GM21723 (cell line): ENCODE data around the gene HIP1R.

Source experiments
- ATAC-seq: cut with Tn5 transposase; IDR thresholded peaks from one replicate; pipeline ENCODE4 v1.9.1; 2021; ENCODE audit warnings: mild to moderate bottlenecking, moderate library complexity; ENCODE audit not compliant: unreplicated experiment

The HIP1R gene

DNA sequence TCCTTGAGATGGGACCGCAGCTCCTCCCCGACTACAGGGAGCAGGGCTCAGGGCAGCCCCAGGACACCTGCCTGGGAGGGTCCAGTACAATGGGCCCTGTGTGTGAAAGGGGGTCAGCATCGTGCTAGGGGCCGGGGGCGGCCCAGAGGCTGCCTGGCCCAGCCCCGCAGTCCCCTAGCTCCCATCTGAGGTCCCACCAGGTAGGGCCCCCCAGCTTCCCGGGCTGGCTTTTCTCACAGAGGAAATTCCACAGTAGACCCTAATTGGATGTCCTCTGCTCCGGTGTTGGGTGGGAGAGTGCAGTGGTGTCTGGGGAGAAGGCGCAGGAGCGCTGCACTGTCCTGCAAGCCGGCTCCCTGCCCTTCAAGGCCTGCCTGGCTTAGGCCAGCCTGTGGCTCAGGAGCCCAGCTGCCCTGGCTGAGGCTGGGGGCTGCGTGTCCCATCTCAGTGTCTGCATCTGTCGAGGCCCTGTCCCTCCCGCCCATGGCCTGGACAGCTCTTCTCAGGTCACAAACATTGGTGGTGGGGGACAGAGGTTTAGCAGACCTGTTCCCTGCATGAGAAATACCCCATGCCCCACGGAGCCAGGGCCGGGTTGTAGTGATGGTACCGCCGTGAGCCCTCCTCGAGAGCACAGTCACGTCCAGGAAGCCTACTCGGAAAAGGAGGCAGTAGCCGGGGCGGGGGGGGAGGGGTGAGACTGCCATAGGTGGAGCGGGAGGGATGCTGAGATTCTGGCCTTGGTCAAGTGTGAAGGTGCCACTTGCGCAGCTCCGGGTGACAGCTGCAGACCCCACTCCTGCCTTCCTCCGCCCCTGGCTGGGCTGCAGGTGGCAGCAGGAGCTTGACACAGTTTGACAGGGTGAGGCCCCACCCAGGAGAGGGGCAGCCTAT, 11.6 kb downstream of the HIP1R start:
- no peak for ATAC-seq

DNA sequence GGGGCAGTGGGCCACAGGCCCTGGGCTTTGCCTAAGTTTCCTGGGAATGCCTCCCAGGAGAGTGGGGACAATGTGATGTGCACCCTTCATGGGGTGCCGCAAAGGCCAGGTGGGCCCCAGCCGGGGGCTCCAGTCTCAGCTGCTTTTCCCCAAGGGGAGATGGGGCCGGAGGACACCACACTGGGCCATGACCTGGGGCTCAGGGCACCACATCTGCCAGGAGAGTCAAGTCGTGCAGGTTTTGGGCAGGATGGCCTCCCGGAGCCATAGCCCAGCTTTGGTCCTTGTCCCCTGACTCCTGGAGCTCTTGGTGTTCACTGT, 12.2 kb downstream of the HIP1R start:
- no peak for ATAC-seq

DNA sequence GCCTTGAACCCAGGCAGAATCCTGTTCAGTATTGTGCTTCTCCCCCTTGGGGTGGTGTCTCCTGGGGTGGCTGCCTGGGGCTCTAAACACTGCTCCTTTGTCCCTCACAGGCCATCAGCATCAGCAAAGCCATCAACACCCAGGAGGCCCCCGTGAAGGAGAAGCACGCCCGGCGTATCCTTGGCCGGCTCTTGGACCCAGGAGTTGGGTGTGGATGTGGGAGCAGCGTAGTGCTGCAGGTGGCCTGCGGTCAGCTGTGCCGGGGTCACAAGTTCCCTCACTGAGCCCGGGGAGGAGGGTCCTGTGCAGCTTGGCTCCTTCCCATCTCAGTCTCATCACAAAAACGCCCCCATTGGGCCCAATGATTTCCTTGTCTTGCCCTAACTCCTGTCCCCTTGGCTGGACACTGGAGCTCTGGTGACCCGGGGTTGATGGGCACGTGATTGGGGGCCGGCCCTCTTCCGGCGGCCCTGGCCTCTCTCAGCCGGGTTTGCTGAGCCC, 12.7 kb downstream of the HIP1R start:
- no peak for ATAC-seq

DNA sequence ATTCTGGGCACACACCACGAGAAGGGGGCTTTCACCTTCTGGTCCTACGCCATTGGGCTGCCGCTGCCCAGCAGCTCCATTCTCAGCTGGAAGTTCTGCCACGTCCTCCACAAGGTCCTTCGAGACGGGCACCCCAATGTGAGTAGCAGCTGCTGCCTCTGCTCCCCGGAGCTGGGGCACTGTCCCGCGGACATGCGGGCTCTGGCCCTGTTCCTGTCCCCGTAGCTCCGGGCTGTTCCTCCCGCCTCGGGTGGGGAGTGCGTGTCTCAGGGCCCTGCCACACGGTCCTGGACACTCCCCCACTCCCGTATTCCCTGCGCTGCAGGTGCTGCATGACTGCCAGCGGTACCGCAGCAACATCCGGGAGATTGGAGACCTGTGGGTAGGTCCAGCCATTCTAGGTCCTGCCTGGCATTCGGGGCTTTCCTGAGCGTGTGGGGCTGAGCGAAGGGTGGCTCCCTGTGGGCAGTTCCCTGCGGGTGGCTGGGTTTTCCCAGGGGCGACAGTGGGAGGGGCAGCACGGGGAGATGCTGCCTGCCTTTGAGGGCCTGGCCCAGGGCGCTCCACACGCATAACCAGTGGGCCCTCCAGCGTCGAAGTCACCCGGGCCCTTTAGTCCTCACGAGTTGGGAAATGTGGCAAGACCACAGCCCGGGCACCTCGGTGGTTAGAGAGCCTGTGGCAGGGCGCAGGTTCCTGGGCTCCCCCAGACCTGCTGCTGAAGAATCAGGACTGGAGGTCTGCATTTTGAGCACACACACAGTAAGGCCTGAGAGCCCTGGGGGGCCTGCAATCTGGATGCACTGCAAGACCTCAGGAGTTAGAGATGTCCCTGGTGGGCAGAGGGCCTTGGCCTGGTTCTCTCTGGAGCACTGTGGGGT, 13.5 kb downstream of the HIP1R start:
- no peak for ATAC-seq

DNA sequence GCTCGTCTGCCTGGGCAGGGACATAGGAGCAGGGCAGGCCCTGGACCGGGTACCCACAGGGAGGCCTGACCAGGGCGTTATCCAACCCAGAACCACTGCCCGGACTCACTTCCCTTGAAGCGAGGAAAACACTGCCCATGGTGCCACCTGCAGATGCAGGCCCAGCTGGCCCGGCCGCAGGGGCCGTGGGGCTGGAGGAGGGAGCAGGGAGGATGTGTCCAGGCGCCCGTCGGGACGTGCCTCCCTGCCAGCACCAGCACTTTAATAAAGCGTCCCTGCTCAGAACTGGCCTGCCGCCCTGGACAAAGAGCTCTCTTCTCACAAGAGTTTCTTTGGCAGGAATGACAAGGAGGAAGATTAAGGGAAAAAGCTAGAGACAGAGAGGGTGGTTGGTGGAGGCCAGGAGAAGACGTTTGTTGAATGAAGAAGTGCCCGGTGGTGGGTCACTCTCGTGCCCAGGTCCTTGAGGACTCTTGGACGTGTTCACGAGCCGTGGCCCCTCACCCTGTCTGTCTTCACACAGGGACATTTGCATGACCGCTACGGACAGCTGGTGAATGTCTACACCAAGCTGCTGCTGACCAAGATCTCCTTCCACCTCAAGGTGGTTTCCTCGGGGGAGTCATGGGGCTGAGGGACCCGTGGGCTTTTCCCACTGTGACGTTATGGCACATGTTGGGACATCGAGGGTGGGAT, 14.2 kb downstream of the HIP1R start:
- ATAC-seq = no peak

DNA sequence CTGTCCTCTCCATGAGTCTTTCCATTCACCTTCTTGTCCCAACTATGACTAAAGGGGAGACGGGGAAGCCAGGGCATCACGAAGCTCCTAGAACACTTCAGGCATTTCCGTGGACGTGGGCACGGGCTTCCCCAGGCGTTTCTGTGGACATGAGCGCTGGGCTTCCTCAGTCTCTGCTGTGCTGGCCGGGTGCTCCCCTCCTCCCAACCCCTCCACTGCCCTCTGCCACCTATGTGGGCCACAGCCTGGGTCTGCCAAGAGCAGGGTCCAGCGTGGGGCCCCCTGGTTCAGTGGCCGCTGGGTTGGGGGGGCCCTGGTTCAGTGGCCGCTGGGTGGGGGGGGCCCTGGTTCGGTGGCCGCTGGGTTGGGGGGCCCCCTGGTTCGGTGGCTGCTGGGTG, 14.8 kb downstream of the HIP1R start:
- ATAC-seq = no peak

DNA sequence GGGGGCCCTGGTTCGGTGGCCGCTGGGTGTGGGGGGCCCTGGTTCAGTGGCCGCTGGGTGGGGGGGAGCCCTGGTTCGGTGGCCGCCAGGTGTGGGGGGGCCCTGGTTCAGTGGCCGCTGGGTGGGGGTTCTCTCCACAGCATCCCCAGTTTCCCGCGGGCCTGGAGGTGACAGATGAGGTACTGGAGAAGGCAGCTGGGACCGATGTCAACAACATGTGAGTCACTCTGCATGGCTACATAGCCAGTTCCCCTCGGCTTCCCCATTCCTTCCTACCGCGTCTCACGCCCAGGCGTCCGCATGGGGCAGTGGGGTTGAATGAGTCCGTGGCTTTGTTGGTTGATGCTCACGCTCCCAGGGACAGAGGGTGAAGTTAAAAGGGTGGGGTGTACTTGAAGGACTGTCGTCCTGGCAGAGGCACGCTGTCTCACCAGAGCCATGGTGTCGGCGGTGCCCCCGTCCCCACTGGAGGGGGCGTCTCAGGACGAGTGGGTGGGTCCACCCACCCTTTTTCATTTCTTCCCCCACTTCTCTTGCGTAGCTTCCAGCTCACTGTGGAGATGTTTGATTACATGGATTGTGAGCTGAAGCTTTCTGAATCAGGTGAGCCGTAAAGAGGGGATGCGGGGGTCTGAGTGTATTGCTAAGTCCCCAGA, 15.6 kb downstream of the HIP1R start:
- ATAC-seq = no peak

DNA sequence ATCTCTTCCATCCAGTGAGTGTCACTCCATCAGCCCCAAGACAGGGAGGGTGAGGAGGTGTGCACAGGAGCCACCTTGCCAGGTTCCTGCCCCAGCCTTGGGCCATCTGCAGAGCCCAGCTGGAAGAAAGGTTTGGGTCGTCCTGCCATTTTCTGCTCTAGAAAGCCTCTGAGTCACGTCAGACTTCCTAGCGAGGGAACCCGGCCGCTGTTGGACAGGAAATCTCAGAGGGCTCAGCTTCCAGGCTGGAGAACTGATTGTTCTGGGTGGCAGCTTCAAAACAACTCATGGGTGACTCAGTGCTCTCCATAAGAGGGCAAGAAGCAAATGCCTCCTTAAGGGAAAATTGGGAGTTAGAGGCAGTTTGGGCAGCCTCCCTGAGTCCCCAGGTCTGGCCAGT, 16.6 kb downstream of the HIP1R start:
- no peak for ATAC-seq

DNA sequence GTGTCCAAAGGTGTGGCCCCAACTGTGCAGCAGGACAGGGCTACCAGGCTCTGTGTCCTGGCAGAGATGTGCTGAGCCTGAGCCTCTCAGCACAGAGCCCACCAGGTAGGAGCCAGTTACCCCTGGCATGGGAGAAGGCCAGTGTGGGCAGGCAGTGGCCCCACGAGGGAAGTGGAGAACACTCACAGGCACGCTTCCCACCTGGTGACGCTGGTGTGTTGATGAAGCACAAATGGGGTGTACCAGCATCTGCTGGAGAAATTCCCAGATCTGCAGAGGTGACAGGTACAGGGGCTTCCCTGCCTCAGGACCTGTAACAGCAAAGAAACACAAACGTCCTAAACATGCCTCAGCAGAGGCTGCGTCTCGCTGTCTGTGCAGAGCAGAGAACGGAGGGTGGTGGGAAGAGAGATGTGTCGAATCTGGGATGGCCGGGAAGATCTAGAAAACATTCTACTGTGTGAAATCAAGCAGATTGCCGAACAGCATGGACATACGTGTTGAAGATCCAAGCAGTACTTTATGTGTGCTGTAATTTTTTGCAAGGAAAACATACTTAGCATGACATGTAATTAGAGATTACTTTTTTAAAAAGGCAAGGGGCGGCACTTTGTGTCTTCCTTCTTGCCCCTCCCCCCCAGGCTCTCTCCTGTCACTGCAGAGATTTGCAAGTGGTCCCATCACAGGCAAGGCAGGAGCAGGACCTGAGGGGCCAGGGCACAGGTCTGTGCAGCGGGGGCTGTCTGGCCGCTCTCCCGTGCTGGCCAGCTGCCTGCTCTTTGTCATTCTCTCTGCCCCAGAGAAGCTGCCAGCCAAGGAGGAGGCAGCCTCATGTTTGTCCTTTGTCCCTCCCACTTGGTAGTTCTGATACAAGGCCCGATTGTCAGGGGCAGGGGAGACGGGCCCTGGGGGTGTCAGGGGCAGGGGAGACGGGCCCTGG, 17.3 kb downstream of the HIP1R start:
- ATAC-seq = no peak

DNA sequence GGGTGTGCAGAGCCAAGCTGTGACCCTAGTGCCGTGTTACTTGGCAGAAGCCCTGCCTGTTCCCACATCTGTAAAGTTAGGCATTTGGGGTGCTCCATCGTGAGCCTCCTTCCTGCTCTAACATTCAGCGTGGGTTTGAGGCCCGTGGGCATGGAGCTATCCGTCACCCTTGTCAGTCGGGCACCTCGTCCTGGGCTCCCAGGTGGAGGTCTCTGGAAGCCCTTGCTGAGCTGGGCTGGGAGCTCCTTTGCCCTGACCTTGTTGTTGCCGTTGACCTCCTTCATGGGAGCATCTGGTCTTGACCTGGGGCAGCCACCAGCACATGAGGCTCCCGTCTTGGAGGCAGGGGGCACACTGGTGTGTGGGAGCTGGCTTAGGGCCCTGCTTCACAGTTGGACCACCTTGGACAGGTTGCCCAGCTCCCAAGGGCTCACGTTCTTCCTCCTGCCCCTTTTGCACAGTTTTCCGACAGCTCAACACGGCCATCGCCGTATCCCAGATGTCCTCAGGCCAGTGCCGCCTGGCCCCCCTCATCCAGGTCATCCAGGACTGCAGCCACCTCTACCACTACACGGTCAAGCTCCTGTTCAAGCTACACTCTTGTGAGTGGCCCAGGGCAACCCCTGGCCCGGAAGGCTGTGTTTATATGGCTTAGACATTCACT, 18.5 kb downstream of the HIP1R start:
- no peak for ATAC-seq

DNA sequence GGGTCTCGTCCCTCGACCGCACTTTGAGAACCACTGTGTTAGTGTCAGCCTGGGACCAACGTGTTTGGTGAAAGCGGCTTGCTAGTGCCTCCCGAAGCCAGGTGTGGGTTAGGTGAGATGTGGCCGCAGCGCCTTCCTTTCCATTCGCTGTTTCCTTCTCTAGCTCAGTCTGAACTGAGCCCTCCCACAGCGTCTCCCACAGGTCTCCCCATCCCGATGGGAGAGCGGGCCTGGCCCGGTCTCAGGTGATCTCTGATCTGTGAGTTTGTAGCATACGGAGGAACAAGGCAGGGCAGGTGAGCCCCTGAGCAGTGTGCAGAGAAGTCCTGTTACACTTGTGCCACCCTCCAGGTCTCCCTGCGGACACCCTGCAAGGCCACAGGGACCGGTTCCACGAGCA, 19.3 kb downstream of the HIP1R start:
- ATAC-seq = no peak

DNA sequence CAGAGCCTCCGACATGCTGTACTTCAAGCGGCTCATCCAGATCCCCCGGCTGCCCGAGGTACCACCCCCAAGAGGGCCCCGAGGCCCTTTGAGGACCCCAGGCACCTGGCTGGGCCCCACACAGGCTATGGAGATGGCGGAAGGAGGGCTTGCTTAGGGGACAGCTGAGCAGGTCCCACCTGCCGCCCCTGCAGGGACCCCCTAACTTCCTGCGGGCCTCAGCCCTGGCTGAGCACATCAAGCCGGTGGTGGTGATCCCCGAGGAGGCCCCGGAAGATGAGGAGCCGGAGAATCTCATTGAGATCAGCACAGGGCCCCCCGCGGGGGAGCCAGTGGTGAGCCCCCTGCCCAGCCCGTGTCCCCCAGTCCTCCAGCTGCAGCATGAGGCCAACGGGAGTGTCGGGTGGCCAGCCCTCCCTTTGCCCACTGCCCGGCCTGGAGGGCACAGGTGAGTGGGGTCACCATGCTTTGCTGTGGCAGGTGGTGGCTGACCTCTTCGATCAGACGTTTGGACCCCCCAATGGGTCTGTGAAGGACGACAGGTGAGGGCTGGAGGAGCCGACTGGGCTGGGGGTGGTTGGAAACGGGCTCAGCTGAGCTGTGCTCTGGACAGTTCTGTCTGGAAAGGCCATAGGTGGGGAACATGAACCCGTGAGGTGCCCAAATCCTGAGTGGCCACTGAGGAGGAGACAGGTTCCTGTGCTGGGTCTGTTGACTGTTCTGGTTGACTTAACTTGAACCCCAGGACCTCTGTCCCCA, 20.0 kb downstream of the HIP1R start:
- no peak for ATAC-seq

DNA sequence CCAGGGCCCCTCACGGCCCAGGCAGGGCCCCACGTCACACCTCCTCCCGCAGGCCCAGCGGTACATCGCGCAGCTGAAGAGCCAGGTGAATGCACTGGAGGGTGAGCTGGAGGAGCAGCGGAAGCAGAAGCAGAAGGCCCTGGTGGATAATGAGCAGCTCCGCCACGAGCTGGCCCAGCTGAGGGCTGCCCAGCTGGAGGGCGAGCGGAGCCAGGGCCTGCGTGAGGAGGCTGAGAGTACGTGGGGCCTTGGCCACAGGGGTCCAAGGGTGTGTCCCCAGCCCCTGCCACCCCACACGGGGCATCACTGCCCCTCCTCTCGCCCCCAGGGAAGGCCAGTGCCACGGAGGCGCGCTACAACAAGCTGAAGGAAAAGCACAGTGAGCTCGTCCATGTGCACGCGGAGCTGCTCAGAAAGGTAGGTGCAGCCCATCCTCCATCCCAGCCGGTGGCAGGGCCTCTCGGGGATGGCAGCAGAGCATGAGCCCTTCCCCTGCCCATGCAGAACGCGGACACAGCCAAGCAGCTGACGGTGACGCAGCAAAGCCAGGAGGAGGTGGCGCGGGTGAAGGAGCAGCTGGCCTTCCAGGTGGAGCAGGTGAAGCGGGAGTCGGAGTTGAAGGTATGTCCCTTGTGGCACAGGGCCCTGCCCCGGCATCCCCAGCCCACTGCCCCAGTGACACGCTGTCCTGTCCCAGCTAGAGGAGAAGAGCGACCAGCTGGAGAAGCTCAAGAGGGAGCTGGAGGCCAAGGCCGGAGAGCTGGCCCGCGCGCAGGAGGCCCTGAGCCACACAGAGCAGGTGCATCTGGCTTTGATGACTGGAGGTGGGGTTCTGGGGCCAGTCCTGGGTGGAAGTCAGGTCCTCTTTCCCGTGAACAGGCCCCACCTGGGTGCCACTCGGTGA, 20.9 kb downstream of the HIP1R start:
- no peak for ATAC-seq

DNA sequence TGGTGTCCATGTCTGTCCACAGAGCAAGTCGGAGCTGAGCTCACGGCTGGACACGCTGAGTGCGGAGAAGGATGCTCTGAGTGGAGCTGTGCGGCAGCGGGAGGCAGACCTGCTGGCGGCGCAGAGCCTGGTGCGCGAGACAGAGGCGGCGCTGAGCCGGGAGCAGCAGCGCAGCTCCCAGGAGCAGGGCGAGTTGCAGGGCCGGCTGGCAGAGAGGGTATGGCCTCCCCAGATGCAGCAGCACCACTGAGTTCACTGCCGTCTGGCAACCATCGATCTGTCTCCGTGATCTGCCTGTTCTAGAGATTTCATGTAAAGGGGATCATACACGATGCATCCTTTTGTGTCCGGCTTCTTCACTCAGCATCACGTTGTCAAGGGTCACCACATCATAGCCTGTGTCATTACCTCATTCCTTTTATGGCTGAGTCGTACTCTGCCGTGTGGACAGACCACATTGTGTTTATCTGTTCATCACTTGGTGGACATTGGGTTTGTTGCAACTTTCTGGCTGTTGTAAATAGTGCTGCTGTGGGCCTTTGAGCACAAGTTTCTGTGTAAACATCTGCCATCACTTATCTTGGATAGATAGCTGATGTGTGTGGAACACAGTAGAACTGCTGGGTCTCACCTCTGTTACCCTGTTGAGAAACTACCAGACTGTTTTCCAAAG, 21.9 kb downstream of the HIP1R start:
- ATAC-seq = no peak

DNA sequence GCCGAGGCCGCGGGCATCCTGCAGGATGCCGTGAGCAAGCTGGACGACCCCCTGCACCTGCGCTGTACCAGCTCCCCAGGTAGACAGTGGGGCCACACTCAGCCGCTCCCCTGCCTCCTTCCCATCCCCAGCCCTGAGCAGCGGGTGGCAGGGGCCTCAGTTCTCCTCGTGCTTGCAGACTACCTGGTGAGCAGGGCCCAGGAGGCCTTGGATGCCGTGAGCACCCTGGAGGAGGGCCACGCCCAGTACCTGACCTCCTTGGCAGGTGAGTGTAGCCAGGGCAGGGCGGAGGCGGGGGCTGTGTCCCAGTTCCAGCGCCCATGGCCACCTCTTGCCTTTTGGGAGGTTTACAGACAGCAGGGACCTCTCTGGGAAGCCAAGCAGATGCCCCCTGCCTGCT, 22.9 kb downstream of the HIP1R start:
- no peak for ATAC-seq

DNA sequence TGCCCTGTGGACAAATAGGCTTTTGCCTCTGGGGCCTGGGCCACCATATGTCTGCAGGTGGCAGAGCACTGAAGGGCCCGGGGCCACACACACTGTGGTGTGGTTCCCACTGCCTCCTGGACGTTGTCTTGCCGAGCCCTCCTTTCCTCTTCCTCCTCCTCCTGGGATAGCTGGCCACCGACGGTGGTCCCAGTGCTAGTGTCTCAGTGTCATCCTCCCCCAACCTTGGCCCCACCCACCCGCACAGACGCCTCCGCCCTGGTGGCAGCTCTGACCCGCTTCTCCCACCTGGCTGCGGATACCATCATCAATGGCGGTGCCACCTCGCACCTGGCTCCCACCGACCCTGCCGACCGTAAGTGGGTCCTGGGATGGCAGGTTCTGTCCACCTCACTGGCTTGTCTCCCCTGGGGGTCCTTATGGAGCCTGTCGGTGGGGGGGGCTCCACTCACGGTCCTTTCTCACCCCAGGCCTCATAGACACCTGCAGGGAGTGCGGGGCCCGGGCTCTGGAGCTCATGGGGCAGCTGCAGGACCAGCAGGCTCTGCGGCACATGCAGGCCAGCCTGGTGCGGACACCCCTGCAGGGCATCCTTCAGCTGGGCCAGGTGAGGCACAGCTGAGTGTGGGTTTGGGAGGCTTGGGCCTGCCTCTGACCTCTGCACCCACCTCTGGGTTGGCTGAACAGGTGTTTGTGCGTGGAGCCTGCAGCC, 23.5 kb downstream of the HIP1R start:
- no peak for ATAC-seq
